GM19043 (cell line): ENCODE results near the gene MDFI.
A peak's percentile ranks its signal among the peaks of the same experiment; 100 is the strongest.

Experiments
- ATAC-seq: cut with Tn5 transposase; IDR thresholded peaks from one replicate; pipeline ENCODE4 v1.9.1; 2021; ENCODE audit warnings: low read depth; ENCODE audit not compliant: unreplicated experiment

MDFI gene

GRCh38 chr6:41668968-41669367, 30.7 kb downstream of the MDFI start:
- no peak for ATAC-seq

GRCh38 chr6:41670703-41671360, 32.6 kb downstream of the MDFI start:
- ATAC-seq, result no peak

- no peak for ATAC-seq
Observed at GRCh38 chr6:41671376-41671775, 33.1 kb downstream of the MDFI start.

- no peak for ATAC-seq
Observed at GRCh38 chr6:41672016-41672415, 33.7 kb downstream of the MDFI start.

- no peak for ATAC-seq
Observed at GRCh38 chr6:41672816-41673703, 34.8 kb downstream of the MDFI start.

- ATAC-seq, result no peak
Observed at GRCh38 chr6:41673704-41674000, 35.4 kb downstream of the MDFI start.

- ATAC-seq, result no peak
Observed at GRCh38 chr6:41674231-41675000, 36.1 kb downstream of the MDFI start.

- no peak for ATAC-seq
Observed at GRCh38 chr6:41675176-41675775, 37.0 kb downstream of the MDFI start.

GRCh38 chr6:41675992-41676391, 37.7 kb downstream of the MDFI start:
- ATAC-seq, result no peak

GRCh38 chr6:41676431-41676830, 38.2 kb downstream of the MDFI start:
- no peak for ATAC-seq

- ATAC-seq, result no peak
Observed at GRCh38 chr6:41677124-41677921, 39.1 kb downstream of the MDFI start.

GRCh38 chr6:41678511-41679084, 40.3 kb downstream of the MDFI start:
- no peak for ATAC-seq

- no peak for ATAC-seq
Observed at GRCh38 chr6:41679696-41680095, 41.4 kb downstream of the MDFI start.

GRCh38 chr6:41680182-41680965, 42.1 kb downstream of the MDFI start:
- ATAC-seq, result no peak

GRCh38 chr6:41682056-41682477, 43.8 kb downstream of the MDFI start:
- ATAC-seq, result no peak

GRCh38 chr6:41682497-41683272, 44.4 kb downstream of the MDFI start:
- ATAC-seq, result no peak

- ATAC-seq, result no peak
Observed at GRCh38 chr6:41683273-41683522, 44.9 kb downstream of the MDFI start.

- ATAC-seq, result peak; percentile 44
Observed at GRCh38 chr6:41683523-41684310, 45.4 kb downstream of the MDFI start.
